Endodermal cell (in vitro differentiated cells): ENCODE data around the gene TMEM259. TPM values are rescaled to one million over a fixed set of nuclear protein-coding genes. Genes with fewer than 3 reads are reported as not detected.
A peak's percentile ranks its signal among the peaks of the same experiment; 100 is the strongest.

ENCODE experiments used
- DNase-seq: peaks from one replicate; pipeline ENCODE4 v3.0.0-alpha.2; 2017
- H3K27ac ChIP-seq: 2 replicates; pipeline ENCODE4 v1.5.1; 2013; ENCODE audit warnings: mild to moderate bottlenecking, low read depth, low read length, moderate library complexity
- H3K27me3 ChIP-seq: 2 replicates; pipeline ENCODE4 v1.6.1; 2013; ENCODE audit warnings: mild to moderate bottlenecking, low read length, moderate library complexity; ENCODE audit not compliant: insufficient read depth, control insufficient read depth, poor library complexity, severe bottlenecking
- H3K36me3 ChIP-seq: 2 replicates; pipeline ENCODE4 v1.7.0; 2013; ENCODE audit warnings: mild to moderate bottlenecking, low read length, moderate library complexity; ENCODE audit not compliant: control insufficient read depth, insufficient read depth
- H3K4me1 ChIP-seq: one replicate; pipeline ENCODE4 v1.7.0; 2013; ENCODE audit warnings: low read length; ENCODE audit not compliant: control insufficient read depth, insufficient read depth
- H3K4me3 ChIP-seq: 2 replicates; pipeline ENCODE4 v1.5.1; 2013; ENCODE audit warnings: mild to moderate bottlenecking, low read length, moderate library complexity
- H3K9ac ChIP-seq: 2 replicates; pipeline ENCODE4 v1.6.1; 2013; ENCODE audit warnings: mild to moderate bottlenecking, low read length, moderate library complexity; ENCODE audit not compliant: poor library complexity, severe bottlenecking; ENCODE audit errors: extremely low read depth
- H3K9me3 ChIP-seq: 2 replicates; pipeline ENCODE4 v1.6.1; 2013; ENCODE audit warnings: mild to moderate bottlenecking, low read length, moderate library complexity; ENCODE audit not compliant: control insufficient read depth
- H3K27ac Mint-ChIP-seq: 2 replicates; pipeline ENCODE4 v1.8.0; 2020; ENCODE audit warnings: mixed read lengths
- H3K27me3 Mint-ChIP-seq: 2 replicates; pipeline ENCODE4 v1.8.0; 2021; ENCODE audit warnings: mild to moderate bottlenecking, mixed read lengths; ENCODE audit not compliant: insufficient read depth
- H3K36me3 Mint-ChIP-seq: 2 replicates; pipeline ENCODE4 v1.8.0; 2020; ENCODE audit warnings: low read depth, mixed read lengths
- H3K4me1 Mint-ChIP-seq: 2 replicates; pipeline ENCODE4 v1.8.0; 2020; ENCODE audit warnings: mixed read lengths
- H3K4me3 Mint-ChIP-seq: 2 replicates; pipeline ENCODE4 v1.8.0; 2020; ENCODE audit warnings: mild to moderate bottlenecking, moderate library complexity, mixed read lengths
- H3K9me3 Mint-ChIP-seq: 2 replicates; pipeline ENCODE4 v1.8.0; 2020; ENCODE audit warnings: mild to moderate bottlenecking, mixed read lengths
- CTCF ChIP-seq: fragments of 200-600 bp; sonication (generic); conservative IDR thresholded peaks from 2 replicates; pipeline ENCODE4 v1.5.0; 2021; ENCODE audit warnings: antibody characterized with exemption, mild to moderate bottlenecking
- WGBS, 2 experiments: methylation state at CpG; one replicate each; pipeline versions ENCODE4 v1.1.5 to v1.1.7; 2013; ENCODE audit warnings: missing lambda C conversion rate in 2 of 2, mixed read lengths in 1 of 2; ENCODE audit not compliant: insufficient coverage in 1 of 2, insufficient read length in 1 of 2; 5-methylcytosine and 5-hydroxymethylcytosine counted together
- total RNA-seq, 2 donors: library from RNA; stranded (reverse); fragmentation: NEBNext Ultra II Directional in 1 of 2; extraction: Animal tissue kit (Norgen Biotek cat#: 25700) in 1 of 2; gene quantifications; 2 replicates in 1 of 2; 3 replicates in 1 of 2; pipeline ENCODE4 v1.2.1, GENCODE V29; 2021

The TMEM259 gene
- total RNA-seq, 2 donors from 2014 or later = 157 to 176 TPM

GRCh38 chr19:990119-990571 is 30.8 kb downstream of the TMEM259 start:
- 84 to 86% methylated on average over 25 to 27 of the region's 27 CpGs for WGBS, 2 experiments
- no peaks in the 10 kb centered on the region for H3K27me3 ChIP-seq
- no peaks in the 10 kb centered on the region for H3K27me3 Mint-ChIP-seq
- TF ChIP-seq CTCF = no peak
- H3K9ac ChIP-seq = no peak overlapping the region
- peaks cover 26% of the 10 kb centered on the region for H3K36me3 Mint-ChIP-seq
- H3K4me1 Mint-ChIP-seq = no peaks in the 10 kb centered on the region
- no peak overlapping the region for H3K27ac ChIP-seq
- H3K27ac Mint-ChIP-seq = peak overlapping the region; percentile 21
- no peak overlapping the region for H3K4me3 ChIP-seq
- H3K36me3 ChIP-seq = peaks cover 34% of the 10 kb centered on the region
- no peaks in the 10 kb centered on the region for H3K4me1 ChIP-seq
- no peaks in the 10 kb centered on the region for H3K9me3 Mint-ChIP-seq
- H3K9me3 ChIP-seq = no peaks in the 10 kb centered on the region
- peak; percentile 67 for DNase-seq
- no peak overlapping the region for H3K4me3 Mint-ChIP-seq

GRCh38 chr19:989381-990081 is 31.4 kb downstream of the TMEM259 start:
- no peak overlapping the region for H3K27ac Mint-ChIP-seq

GRCh38 chr19:988510-988909 is 32.4 kb downstream of the TMEM259 start:
- H3K4me1 Mint-ChIP-seq = peaks cover 5% of the 10 kb centered on the region
- H3K27ac ChIP-seq = no peak overlapping the region
- no peak overlapping the region for H3K27ac Mint-ChIP-seq
- DNase-seq = no peak
- H3K27me3 Mint-ChIP-seq = no peaks in the 10 kb centered on the region
- H3K4me1 ChIP-seq = no peaks in the 10 kb centered on the region
- 86 to 87% methylated on average over 11 to 15 of the region's 15 CpGs for WGBS, 2 experiments
- no peaks in the 10 kb centered on the region for H3K27me3 ChIP-seq
- H3K9me3 ChIP-seq = no peaks in the 10 kb centered on the region
- no peak overlapping the region for H3K4me3 ChIP-seq
- no peaks in the 10 kb centered on the region for H3K9me3 Mint-ChIP-seq
- peaks cover 29% of the 10 kb centered on the region for H3K36me3 ChIP-seq
- TF ChIP-seq CTCF = no peak
- no peak overlapping the region for H3K4me3 Mint-ChIP-seq
- no peak overlapping the region for H3K9ac ChIP-seq
- peaks cover 26% of the 10 kb centered on the region for H3K36me3 Mint-ChIP-seq

More at GRCh38 chr19:989381-990081, 31.4 kb downstream of the TMEM259 start:
- H3K9me3 Mint-ChIP-seq = no peaks in the 10 kb centered on the region
- Histone ChIP-seq H3K4me1 (no peaks in the 10 kb centered on the region), H3K27me3 (no peaks in the 10 kb centered on the region), H3K27ac (no peak overlapping the region), H3K9me3 (no peaks in the 10 kb centered on the region), H3K4me3 (no peak overlapping the region), H3K9ac (no peak overlapping the region), H3K36me3 (peaks cover 34% of the 10 kb centered on the region)
- WGBS, 2 experiments = 90 to 91% methylated on average over 15 to 25 of the region's 25 CpGs
- DNase-seq = peak; percentile 78
- no peaks in the 10 kb centered on the region for H3K27me3 Mint-ChIP-seq
- TF ChIP-seq CTCF = peak; percentile 70
- H3K4me1 Mint-ChIP-seq = peaks cover 5% of the 10 kb centered on the region
- H3K36me3 Mint-ChIP-seq = peaks cover 26% of the 10 kb centered on the region
- H3K4me3 Mint-ChIP-seq = no peak overlapping the region
